ENCODE results near the gene KCP.

GRCh38 chr7:128856001-128856718 is 54.3 kb downstream of the KCP start:
- no peak for TF ChIP-seq POLR2AphosphoS5 (IDR thresholded peaks at IDR 0.05; ENCODE audit: low read depth, low read length)
- TF ChIP-seq, protein P1, sequence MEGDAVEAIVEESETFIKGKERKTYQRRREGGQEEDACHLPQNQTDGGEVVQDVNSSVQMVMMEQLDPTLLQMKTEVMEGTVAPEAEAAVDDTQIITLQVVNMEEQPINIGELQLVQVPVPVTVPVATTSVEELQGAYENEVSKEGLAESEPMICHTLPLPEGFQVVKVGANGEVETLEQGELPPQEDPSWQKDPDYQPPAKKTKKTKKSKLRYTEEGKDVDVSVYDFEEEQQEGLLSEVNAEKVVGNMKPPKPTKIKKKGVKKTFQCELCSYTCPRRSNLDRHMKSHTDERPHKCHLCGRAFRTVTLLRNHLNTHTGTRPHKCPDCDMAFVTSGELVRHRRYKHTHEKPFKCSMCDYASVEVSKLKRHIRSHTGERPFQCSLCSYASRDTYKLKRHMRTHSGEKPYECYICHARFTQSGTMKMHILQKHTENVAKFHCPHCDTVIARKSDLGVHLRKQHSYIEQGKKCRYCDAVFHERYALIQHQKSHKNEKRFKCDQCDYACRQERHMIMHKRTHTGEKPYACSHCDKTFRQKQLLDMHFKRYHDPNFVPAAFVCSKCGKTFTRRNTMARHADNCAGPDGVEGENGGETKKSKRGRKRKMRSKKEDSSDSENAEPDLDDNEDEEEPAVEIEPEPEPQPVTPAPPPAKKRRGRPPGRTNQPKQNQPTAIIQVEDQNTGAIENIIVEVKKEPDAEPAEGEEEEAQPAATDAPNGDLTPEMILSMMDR (IDR thresholded peaks at IDR 0.05) = no peak
- TF ChIP-seq CHD2 (IDR thresholded peaks at IDR 0.05; ENCODE audit: low read length, partially characterized antibody) = no peak
- no peak for TF ChIP-seq NRF1 (IDR thresholded peaks at IDR 0.05; ENCODE audit: low read depth, low read length)
- no peak for TF ChIP-seq MAX (IDR thresholded peaks at IDR 0.05; ENCODE audit: low read depth)
- TF ChIP-seq FOSL2 (IDR thresholded peaks at IDR 0.05; ENCODE audit: borderline replicate concordance, low read depth) = no peak
- no peak for TF ChIP-seq TCF12 (IDR thresholded peaks at IDR 0.05)
- TF ChIP-seq TAF1 (IDR thresholded peaks at IDR 0.05; ENCODE audit: borderline replicate concordance, low read depth, low read length) = no peak
- TF ChIP-seq JUND (IDR thresholded peaks at IDR 0.05) = no peak
- TF ChIP-seq SMC3 (IDR thresholded peaks at IDR 0.05; ENCODE audit: low read depth, low read length) = no peak
- TF ChIP-seq, protein P2, sequence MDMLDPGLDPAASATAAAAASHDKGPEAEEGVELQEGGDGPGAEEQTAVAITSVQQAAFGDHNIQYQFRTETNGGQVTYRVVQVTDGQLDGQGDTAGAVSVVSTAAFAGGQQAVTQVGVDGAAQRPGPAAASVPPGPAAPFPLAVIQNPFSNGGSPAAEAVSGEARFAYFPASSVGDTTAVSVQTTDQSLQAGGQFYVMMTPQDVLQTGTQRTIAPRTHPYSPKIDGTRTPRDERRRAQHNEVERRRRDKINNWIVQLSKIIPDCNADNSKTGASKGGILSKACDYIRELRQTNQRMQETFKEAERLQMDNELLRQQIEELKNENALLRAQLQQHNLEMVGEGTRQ (IDR thresholded peaks at IDR 0.05; ENCODE audit: borderline replicate concordance, low read depth, low read length) = no peak

Data from SK-N-SH (cell line).